ENCODE results near the gene OTP.

GRCh38 chr5:77628840-77629508 is 9.5 kb downstream of the OTP start:
- TF ChIP-seq, protein P1, sequence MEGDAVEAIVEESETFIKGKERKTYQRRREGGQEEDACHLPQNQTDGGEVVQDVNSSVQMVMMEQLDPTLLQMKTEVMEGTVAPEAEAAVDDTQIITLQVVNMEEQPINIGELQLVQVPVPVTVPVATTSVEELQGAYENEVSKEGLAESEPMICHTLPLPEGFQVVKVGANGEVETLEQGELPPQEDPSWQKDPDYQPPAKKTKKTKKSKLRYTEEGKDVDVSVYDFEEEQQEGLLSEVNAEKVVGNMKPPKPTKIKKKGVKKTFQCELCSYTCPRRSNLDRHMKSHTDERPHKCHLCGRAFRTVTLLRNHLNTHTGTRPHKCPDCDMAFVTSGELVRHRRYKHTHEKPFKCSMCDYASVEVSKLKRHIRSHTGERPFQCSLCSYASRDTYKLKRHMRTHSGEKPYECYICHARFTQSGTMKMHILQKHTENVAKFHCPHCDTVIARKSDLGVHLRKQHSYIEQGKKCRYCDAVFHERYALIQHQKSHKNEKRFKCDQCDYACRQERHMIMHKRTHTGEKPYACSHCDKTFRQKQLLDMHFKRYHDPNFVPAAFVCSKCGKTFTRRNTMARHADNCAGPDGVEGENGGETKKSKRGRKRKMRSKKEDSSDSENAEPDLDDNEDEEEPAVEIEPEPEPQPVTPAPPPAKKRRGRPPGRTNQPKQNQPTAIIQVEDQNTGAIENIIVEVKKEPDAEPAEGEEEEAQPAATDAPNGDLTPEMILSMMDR (IDR thresholded peaks at IDR 0.05): no peak
- TF ChIP-seq POLR2A (IDR thresholded peaks at IDR 0.05): no peak
- TF ChIP-seq POLR2AphosphoS5 (IDR thresholded peaks at IDR 0.05): no peak

All from breast epithelium (tissue), 3 donors.